22Rv1 (cell line): ENCODE results near the gene PREX1.
"Not testable (repeated sequence)": the region's sequence is repeated elsewhere in the genome, so short reads cannot be mapped to it uniquely, and the experiment has no call there.

Source experiments
- H3K27ac ChIP-seq: fragments of 450-650 bp; 2 replicates; pipeline ENCODE4 v1.5.1; 2017
- CTCF ChIP-seq: fragments of 450-650 bp; IDR thresholded peaks from 2 replicates; pipeline ENCODE4 v1.5.1; 2017; ENCODE audit warnings: mild to moderate bottlenecking
- ZFX ChIP-seq: fragments of 450-650 bp; IDR thresholded peaks from 2 replicates; pipeline ENCODE4 v1.6.1; 2017; ENCODE audit warnings: antibody characterized with exemption, borderline replicate concordance

The PREX1 gene

GRCh38 chr20:48777821-48778220 lies 50.0 kb downstream of the PREX1 start:
- no peak overlapping the region for H3K27ac ChIP-seq
- TF ChIP-seq ZFX (no peak), CTCF (no peak)

GRCh38 chr20:48777005-48777404 lies 50.8 kb downstream of the PREX1 start:
- TF ChIP-seq CTCF (no peak), ZFX (no peak)
- no peak overlapping the region for H3K27ac ChIP-seq

GRCh38 chr20:48776306-48776705 lies 51.5 kb downstream of the PREX1 start:
- H3K27ac ChIP-seq: no peak overlapping the region
- no peak for TF ChIP-seq ZFX
- TF ChIP-seq CTCF: no peak

- not testable (repeated sequence) for H3K27ac ChIP-seq
Observed at GRCh38 chr20:48775545-48775944, 52.3 kb downstream of the PREX1 start.

GRCh38 chr20:48774696-48775095 lies 53.1 kb downstream of the PREX1 start:
- no peak overlapping the region for H3K27ac ChIP-seq
- TF ChIP-seq CTCF: no peak

GRCh38 chr20:48773837-48774418 lies 53.9 kb downstream of the PREX1 start:
- no peak for TF ChIP-seq CTCF
- no peak for TF ChIP-seq ZFX
- no peak overlapping the region for H3K27ac ChIP-seq

GRCh38 chr20:48772183-48772976 lies 55.4 kb downstream of the PREX1 start:
- no peak overlapping the region for H3K27ac ChIP-seq
- TF ChIP-seq CTCF (no peak), ZFX (no peak)

- H3K27ac ChIP-seq: no peak overlapping the region
- TF ChIP-seq CTCF (no peak), ZFX (no peak)
Observed at GRCh38 chr20:48771542-48771941, 56.3 kb downstream of the PREX1 start.
